ENCODE results near the gene COG2. TPM values are rescaled to one million over a fixed set of nuclear protein-coding genes. Genes with fewer than 3 reads are reported as not detected.

The COG2 gene
- total RNA-seq, 2 experiments from 2014 or later = 25.8 to 35.8 TPM

DNA sequence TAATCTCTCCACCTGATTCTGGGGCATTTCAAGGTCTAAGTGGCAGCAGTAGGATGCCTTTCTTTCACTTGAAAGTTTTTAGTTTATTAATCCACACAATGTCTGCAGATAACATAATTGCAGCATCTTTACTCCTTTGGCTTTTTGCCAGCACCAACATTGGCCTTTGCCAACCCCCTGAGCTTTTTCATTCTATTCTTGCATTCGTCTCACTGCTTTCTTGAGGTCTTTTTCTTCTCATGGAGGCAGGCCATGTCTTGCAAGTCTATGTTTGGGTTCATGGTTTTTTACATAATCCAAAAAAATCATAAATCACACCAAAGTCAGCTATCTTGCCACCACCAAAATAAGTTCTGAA, 30.4 kb upstream of the COG2 start:
- no peaks in the 10 kb centered on the region for H3K9me3 Mint-ChIP-seq (ENCODE audit: low read depth)
- peaks cover 36% of the 10 kb centered on the region for H3K27me3 Mint-ChIP-seq
- no peak overlapping the region for H3K27ac Mint-ChIP-seq
- no peak for DNase-seq
- ATAC-seq = no peak
- no peak overlapping the region for H3K4me3 Mint-ChIP-seq
- H3K4me1 Mint-ChIP-seq = no peaks in the 10 kb centered on the region
- no peaks in the 10 kb centered on the region for H3K36me3 Mint-ChIP-seq
- CTCF ChIA-PET = no interaction called here

DNA sequence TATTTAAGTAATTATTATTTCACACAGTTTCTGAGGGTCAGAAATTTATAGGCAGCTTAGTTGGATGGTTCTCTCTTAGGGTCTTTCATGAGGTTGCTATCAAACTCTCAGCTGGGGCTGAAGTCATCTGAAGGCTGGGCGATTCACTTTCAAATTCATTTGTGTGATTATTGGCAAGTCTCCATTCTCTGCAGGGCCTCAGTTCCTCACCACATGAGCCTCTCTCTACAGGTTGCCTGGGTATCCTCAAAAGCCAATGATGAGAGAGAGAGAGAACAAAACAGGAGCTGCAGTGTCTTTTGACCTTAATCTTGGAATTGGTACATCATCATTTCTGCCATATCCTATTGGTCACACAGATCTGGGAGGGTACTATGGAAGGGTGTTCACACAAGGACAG, 29.6 kb upstream of the COG2 start:
- CTCF ChIA-PET = no interaction called here
- no peak for DNase-seq
- H3K9me3 Mint-ChIP-seq (ENCODE audit: low read depth) = no peaks in the 10 kb centered on the region
- H3K27me3 Mint-ChIP-seq = peaks cover 39% of the 10 kb centered on the region
- no peak for ATAC-seq
- H3K27ac Mint-ChIP-seq = no peak overlapping the region
- no peak overlapping the region for H3K4me3 Mint-ChIP-seq
- H3K4me1 Mint-ChIP-seq = no peaks in the 10 kb centered on the region
- H3K36me3 Mint-ChIP-seq = no peaks in the 10 kb centered on the region

DNA sequence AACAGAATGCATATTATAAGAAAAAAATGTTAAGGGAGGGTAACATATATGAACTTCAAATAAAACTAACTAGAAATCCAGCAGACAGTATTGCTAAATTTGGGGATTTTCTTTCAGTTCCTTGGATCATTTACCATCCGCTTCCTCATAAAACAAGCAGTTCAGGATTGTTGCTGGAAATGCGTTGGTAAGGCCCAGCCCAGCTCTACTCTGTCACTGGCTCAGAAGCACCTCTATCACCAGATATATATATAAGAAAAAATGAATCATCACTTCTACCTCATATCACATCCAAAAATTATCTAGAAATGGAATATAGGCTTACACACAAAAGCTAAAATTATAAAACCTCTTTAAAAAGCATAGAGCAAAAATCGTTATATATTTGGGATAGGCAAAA, 28.2 kb upstream of the COG2 start:
- DNase-seq (no peak), ATAC-seq (no peak)
- Mint-ChIP-seq H3K9me3 (ENCODE audit: low read depth) (no peaks in the 10 kb centered on the region), H3K27me3 (peaks cover 49% of the 10 kb centered on the region), H3K4me3 (no peak overlapping the region), H3K27ac (no peak overlapping the region), H3K4me1 (no peaks in the 10 kb centered on the region), H3K36me3 (no peaks in the 10 kb centered on the region)
- CTCF ChIA-PET = no interaction called here

DNA sequence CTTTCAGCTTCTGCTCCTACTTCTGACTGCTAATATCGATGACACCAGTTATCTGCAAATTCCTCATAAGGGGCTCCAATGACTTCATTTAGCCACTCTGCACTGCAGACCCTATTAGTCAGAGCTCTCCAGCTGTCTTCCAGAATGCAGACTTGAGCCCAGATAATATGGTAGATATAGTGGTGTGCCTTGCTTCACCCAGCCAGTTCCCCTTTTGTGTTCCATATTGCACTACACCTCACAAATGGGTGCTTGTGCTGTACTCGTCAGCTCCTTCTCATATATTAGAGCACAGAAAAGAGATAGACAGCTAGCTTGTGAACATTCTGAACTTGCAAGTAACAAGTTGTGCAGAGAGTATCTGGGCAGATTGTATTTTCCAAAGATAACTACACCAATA, 23.7 kb upstream of the COG2 start:
- Mint-ChIP-seq H3K27ac (no peak overlapping the region), H3K4me3 (no peak overlapping the region), H3K27me3 (peaks cover 45% of the 10 kb centered on the region), H3K36me3 (no peaks in the 10 kb centered on the region), H3K9me3 (ENCODE audit: low read depth) (no peaks in the 10 kb centered on the region), H3K4me1 (no peaks in the 10 kb centered on the region)
- DNase-seq (no peak), ATAC-seq (no peak)
- CTCF ChIA-PET = no interaction called here

DNA sequence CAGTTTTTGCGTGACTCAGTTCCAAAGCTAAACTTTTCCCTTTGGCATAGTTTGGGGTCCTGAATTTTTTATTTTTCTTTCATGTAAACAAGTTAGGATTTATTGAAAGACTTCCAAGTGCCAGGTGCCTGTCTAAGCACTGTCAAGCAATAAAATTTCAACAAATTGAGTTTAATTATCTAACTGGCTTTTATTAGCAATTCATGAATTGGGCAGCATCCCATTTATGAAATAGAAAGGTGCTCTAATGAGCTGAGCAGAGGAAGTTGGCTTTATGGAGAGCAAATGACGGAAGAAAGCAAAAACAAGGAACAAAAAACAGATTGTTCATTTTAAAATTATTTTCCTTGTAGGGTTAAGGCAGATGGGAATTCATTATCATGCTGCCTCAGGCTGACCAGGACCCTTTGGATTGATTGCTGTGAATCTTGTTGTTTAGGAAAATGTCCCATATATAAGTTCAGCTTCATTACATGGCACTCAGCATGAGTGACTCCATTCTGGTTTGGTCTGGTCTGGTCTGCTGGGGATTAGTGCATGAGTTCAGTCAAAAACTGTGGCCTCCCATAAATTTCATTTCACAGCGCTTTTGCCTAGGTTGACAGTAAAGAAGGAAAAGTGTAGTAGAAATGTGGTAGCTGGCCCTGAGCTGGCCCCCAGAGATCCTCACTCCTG, 21.5 kb upstream of the COG2 start:
- ATAC-seq (no peak), DNase-seq (no peak)
- H3K4me3 Mint-ChIP-seq = no peak overlapping the region
- no peak overlapping the region for H3K27ac Mint-ChIP-seq
- H3K9me3 Mint-ChIP-seq (ENCODE audit: low read depth) = no peaks in the 10 kb centered on the region
- CTCF ChIA-PET = no interaction called here
- H3K36me3 Mint-ChIP-seq = no peaks in the 10 kb centered on the region
- peaks cover 39% of the 10 kb centered on the region for H3K27me3 Mint-ChIP-seq
- no peaks in the 10 kb centered on the region for H3K4me1 Mint-ChIP-seq

DNA sequence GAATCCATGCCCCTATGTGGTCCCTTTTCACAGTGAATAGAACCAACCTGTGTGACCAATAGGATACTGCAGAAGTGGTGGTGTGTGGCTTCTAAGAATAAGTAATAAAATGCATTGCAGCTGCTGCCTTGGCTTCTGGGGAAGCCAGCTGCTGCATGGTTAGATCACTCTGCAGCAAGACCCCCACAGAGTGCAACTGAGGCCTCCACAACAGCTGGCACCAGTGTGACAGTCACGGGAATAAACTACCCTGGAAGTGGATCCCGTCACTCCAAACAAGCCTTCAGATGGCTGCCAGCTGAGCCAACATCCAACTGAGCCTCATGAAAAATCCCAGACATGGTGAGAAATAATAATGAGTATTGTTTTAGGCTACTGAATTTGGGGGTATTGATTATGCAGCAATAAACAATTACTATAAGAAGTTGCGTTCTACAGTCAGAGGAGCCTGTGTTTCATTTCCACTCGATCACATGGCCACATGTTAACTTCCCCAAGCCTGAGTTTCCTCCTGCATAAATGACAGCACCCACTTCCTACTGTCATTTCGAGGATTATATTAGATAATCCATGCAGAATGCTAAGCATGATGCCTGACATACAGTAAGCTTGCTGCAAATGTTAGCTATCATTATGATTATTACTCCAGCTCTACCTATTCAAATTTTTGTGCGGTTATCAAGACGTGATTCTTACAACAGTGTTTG, 20.8 kb upstream of the COG2 start:
- H3K4me1 Mint-ChIP-seq = no peaks in the 10 kb centered on the region
- ATAC-seq (no peak), DNase-seq (no peak)
- no peaks in the 10 kb centered on the region for H3K9me3 Mint-ChIP-seq (ENCODE audit: low read depth)
- H3K4me3 Mint-ChIP-seq = no peak overlapping the region
- no peaks in the 10 kb centered on the region for H3K36me3 Mint-ChIP-seq
- peaks cover 34% of the 10 kb centered on the region for H3K27me3 Mint-ChIP-seq
- CTCF ChIA-PET = no interaction called here
- no peak overlapping the region for H3K27ac Mint-ChIP-seq

DNA sequence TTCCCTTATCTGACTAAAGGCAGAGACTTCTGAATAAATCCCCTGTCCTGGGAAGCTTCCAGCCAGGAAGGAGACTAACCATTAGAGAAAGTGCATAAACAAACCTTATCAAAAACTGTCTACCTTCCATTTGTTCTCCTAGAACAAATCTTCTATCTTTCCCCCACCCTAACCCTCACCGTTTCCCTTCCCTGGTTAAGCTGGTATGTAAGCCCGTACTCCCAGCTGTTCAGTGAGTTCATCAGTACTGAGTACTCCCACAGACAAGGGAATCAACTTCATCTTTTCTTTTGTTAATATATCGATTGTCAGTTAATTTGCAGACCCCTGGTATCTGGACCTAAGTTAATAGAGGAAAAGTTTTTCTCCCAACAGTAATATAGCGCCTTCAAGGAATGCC, 20.1 kb upstream of the COG2 start:
- no peak for DNase-seq
- CTCF ChIA-PET = no interaction called here
- Mint-ChIP-seq H3K4me3 (no peak overlapping the region), H3K27me3 (peaks cover 34% of the 10 kb centered on the region), H3K27ac (no peak overlapping the region), H3K9me3 (ENCODE audit: low read depth) (no peaks in the 10 kb centered on the region), H3K4me1 (no peaks in the 10 kb centered on the region), H3K36me3 (no peaks in the 10 kb centered on the region)
- no peak for ATAC-seq

DNA sequence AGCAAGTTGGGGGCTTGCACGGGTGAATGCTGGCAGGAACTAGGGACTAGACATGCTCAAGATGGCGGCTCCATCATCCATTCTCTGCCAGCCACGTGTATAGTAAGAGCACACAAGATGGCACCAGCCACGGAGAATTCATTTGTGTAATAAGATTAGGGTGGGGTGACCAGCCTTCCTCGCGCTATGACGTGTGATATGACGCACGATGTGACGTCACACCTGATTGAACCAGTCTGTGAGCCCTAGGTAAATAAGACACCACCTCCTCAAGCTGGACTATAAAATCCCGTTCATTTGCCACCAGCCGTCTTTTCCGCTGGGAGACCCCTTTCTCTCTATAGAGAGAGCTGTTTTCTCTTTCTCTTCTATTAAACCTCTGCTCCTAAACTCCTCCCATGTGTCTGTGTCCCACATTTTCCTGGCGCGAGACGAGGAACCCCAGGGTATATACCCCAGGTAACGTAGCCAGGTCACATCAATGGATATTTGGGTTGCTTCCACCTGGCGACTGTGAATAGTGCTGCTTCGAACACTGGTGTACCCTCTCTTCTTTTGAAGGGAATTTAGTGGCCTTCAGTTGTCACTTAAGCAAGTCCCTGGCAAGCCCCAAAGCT, 18.1 kb upstream of the COG2 start:
- no peak for DNase-seq
- H3K9me3 Mint-ChIP-seq (ENCODE audit: low read depth) = no peaks in the 10 kb centered on the region
- CTCF ChIA-PET = no interaction called here
- no peak for ATAC-seq
- no peaks in the 10 kb centered on the region for H3K4me1 Mint-ChIP-seq
- peaks cover 26% of the 10 kb centered on the region for H3K27me3 Mint-ChIP-seq
- no peaks in the 10 kb centered on the region for H3K36me3 Mint-ChIP-seq
- H3K4me3 Mint-ChIP-seq = no peak overlapping the region
- H3K27ac Mint-ChIP-seq = no peak overlapping the region

DNA sequence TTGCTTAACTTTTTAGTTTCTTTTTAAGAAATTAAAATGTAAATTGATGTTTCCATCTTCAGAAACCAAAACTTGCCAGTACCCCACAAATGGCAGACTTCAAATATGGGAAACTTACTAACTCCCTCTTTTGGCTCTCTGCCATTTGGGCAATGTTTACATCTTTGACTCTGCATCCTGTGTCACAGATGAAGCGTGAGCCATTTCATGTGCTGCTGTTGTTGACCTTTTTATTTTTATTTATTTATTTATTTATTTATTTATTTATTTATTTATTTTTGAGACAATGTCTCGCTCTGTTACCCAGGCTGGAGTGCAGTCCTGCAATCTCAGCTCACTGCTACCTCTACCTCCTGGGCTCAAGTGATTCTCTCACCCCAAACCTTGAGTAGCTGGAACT, 16.0 kb upstream of the COG2 start:
- CTCF ChIA-PET = interaction anchor here (0.9 kb wide), 1 partner anchor 17 kb away, joined by 3 read pairs; no protein-coding TSS in a partner anchor
- no peaks in the 10 kb centered on the region for H3K9me3 Mint-ChIP-seq (ENCODE audit: low read depth)

DNA sequence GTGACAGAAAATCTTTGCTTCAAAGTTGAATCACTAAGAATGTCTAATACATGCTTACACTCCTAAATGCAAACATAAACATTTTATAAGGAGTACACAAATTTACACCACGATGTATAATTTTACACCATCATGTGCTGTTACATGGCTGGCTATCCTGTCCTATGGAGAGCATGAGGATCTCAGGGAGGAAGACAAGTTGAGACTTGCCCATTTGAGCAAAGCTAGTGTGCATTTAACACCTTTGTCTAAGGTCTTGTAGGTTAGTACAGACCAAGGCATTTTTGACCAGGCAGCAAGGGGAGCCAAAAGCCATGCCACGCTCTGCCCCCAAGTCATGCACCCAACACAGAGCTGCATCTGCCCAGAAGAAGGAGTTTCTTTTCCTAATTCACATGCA, 14.5 kb upstream of the COG2 start:
- DNase-seq = no peak
- Mint-ChIP-seq H3K9me3 (ENCODE audit: low read depth) (no peaks in the 10 kb centered on the region), H3K27me3 (peaks cover 11% of the 10 kb centered on the region), H3K4me1 (no peaks in the 10 kb centered on the region), H3K27ac (no peak overlapping the region), H3K36me3 (no peaks in the 10 kb centered on the region), H3K4me3 (no peak overlapping the region)
- CTCF ChIA-PET = no interaction called here
- no peak for ATAC-seq

More for the DNA sequence above, 16.0 kb upstream of the COG2 start:
- no peak for ATAC-seq
- no peaks in the 10 kb centered on the region for H3K36me3 Mint-ChIP-seq
- H3K27me3 Mint-ChIP-seq = peaks cover 17% of the 10 kb centered on the region
- no peak for DNase-seq
- no peak overlapping the region for H3K27ac Mint-ChIP-seq
- no peak overlapping the region for H3K4me3 Mint-ChIP-seq
- H3K4me1 Mint-ChIP-seq = no peaks in the 10 kb centered on the region

DNA sequence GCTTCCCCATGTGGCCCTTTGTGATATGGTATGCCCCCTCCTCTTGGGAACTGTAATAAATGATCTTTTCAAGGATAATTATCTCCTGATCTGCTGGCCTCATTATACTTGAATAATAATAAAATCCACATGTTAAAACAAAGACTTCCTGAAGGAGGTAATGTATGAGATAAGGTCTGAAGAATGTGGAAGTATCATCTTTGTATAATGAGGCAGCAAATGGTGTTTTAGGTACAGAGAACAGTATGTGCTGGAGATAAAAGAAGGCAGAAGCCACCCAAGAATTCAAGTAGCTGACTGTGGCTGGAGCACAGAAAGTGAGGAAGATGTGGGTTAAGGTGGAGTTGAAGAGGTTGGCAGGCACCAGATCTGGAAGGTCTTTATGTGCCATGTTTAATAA, 12.8 kb upstream of the COG2 start:
- Mint-ChIP-seq H3K27ac (no peak overlapping the region), H3K36me3 (no peaks in the 10 kb centered on the region), H3K4me1 (no peaks in the 10 kb centered on the region), H3K9me3 (ENCODE audit: low read depth) (no peaks in the 10 kb centered on the region), H3K27me3 (peaks cover 8% of the 10 kb centered on the region), H3K4me3 (no peak overlapping the region)
- DNase-seq = no peak
- CTCF ChIA-PET = no interaction called here
- no peak for ATAC-seq

DNA sequence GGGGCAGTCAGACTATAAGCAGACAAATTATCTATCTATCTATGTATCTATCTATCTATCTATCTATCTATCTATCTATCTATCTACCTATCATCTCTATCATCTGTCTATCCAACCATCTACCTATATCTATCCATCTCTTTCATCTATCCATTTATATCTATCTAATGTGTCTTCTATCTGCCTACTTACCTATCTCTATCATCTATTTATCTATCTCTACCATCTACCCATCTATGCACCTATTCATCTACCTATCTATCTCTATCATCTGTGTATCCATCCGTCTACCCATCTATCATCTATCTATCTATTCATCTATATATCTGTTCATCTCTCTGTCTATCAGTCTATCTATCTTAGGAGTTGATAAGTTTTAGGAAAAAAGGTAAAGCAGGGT, 10.8 kb upstream of the COG2 start:
- CTCF ChIA-PET = no interaction called here
- peaks cover 10% of the 10 kb centered on the region for H3K27me3 Mint-ChIP-seq
- no peaks in the 10 kb centered on the region for H3K9me3 Mint-ChIP-seq (ENCODE audit: low read depth)
- no peak overlapping the region for H3K27ac Mint-ChIP-seq
- no peak overlapping the region for H3K4me3 Mint-ChIP-seq
- ATAC-seq (no peak), DNase-seq (no peak)
- H3K36me3 Mint-ChIP-seq = no peaks in the 10 kb centered on the region
- H3K4me1 Mint-ChIP-seq = peaks cover under 1% of the 10 kb centered on the region

DNA sequence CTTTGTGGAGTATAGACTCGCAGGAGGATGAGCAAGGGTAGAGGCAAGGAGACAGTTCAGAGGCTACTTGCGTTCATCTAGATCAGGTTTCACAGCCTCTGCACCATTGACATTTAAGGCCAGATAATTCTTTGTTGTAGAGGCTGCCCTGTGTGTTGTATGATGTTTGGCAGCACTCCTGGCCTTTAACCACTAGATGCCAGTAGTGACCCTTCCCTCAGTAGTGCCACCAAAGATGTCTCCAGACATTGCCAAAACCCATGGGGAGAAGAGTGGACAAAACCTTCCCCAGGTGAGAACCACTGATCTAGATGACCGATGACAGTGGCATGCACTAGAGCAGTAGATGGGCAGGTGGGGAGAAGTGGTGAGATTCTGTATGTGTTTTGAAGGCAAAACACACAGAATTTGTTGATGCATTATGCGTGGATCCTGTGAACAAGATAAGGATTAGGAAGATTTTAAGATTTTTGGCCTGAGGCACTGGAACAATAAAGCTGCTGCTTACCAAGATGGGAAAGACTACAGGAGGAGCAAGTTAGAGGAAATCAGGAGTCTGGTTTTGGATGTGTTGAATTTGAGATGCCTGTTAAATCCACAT, 9.9 kb upstream of the COG2 start:
- H3K4me1 Mint-ChIP-seq = peaks cover 8% of the 10 kb centered on the region
- DNase-seq = no peak
- CTCF ChIA-PET = no interaction called here
- no peaks in the 10 kb centered on the region for H3K9me3 Mint-ChIP-seq (ENCODE audit: low read depth)
- no peak overlapping the region for H3K27ac Mint-ChIP-seq
- no peaks in the 10 kb centered on the region for H3K36me3 Mint-ChIP-seq
- H3K4me3 Mint-ChIP-seq = no peak overlapping the region
- H3K27me3 Mint-ChIP-seq = peaks cover 19% of the 10 kb centered on the region
- ATAC-seq = peak; percentile 30

DNA sequence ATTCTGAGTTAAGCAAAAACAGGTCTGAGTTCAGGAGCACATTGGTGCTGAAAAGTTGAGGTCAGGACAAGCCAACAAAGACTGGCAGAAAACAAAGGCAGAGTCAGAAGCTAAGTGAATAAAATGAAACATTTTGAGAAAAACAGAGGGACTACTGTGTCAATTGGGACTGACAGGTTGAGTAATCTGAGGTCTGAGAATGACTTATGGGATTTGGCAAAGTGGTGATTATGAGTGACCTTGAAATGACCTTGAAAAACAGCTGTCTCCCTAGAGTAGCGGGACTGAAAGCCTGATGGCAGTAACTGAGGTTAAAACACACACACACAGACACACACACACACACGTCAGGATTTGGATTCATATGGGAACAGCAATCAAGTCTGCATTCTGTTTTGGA, 8.8 kb upstream of the COG2 start:
- no peaks in the 10 kb centered on the region for H3K36me3 Mint-ChIP-seq
- DNase-seq = no peak
- H3K27ac Mint-ChIP-seq = no peak overlapping the region
- no peak for ATAC-seq
- H3K27me3 Mint-ChIP-seq = peaks cover 24% of the 10 kb centered on the region
- no peak overlapping the region for H3K4me3 Mint-ChIP-seq
- H3K9me3 Mint-ChIP-seq (ENCODE audit: low read depth) = no peaks in the 10 kb centered on the region
- peaks cover 10% of the 10 kb centered on the region for H3K4me1 Mint-ChIP-seq
- CTCF ChIA-PET = no interaction called here
